ENCODE results near the gene UMOD.

- TF ChIP-seq, protein P1, sequence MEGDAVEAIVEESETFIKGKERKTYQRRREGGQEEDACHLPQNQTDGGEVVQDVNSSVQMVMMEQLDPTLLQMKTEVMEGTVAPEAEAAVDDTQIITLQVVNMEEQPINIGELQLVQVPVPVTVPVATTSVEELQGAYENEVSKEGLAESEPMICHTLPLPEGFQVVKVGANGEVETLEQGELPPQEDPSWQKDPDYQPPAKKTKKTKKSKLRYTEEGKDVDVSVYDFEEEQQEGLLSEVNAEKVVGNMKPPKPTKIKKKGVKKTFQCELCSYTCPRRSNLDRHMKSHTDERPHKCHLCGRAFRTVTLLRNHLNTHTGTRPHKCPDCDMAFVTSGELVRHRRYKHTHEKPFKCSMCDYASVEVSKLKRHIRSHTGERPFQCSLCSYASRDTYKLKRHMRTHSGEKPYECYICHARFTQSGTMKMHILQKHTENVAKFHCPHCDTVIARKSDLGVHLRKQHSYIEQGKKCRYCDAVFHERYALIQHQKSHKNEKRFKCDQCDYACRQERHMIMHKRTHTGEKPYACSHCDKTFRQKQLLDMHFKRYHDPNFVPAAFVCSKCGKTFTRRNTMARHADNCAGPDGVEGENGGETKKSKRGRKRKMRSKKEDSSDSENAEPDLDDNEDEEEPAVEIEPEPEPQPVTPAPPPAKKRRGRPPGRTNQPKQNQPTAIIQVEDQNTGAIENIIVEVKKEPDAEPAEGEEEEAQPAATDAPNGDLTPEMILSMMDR (conservative IDR thresholded peaks at IDR 0.05; ENCODE audit: low read length): no peak
- TF ChIP-seq EZH2phosphoT487 (IDR thresholded peaks at IDR 0.05; ENCODE audit: borderline replicate concordance): no peak
Measured at GRCh38 chr16:20355114-20355782, 2.7 kb upstream of the UMOD start.

Measured in Loucy (cell line).